T-helper 2 cell treated with Interferon-gamma antibody and Interleukin-4, amounts not matched to agents 5 μg/mL and 100 μg/mL, for 36 hours (primary cell): ENCODE data around the gene TRIM59.

Source experiments
- DNase-seq: peaks from one replicate; pipeline ENCODE4 v3.0.0; 2021; ENCODE audit warnings: low spot score
- H3K27ac Mint-ChIP-seq: one replicate; pipeline ENCODE4 v1.8.0; 2021; ENCODE audit warnings: mild to moderate bottlenecking, mixed read lengths
- H3K27me3 Mint-ChIP-seq: one replicate; pipeline ENCODE4 v1.8.0; 2021; ENCODE audit warnings: low read depth, mixed read lengths
- H3K36me3 Mint-ChIP-seq: one replicate; pipeline ENCODE4 v1.8.0; 2021; ENCODE audit warnings: low read depth, mixed read lengths
- H3K4me1 Mint-ChIP-seq: one replicate; pipeline ENCODE4 v1.8.0; 2021; ENCODE audit warnings: low read depth, mixed read lengths
- H3K4me3 Mint-ChIP-seq: one replicate; pipeline ENCODE4 v1.8.0; 2022; ENCODE audit warnings: mild to moderate bottlenecking, moderate library complexity, mixed read lengths
- H3K9me3 Mint-ChIP-seq: one replicate; pipeline ENCODE4 v1.8.0; 2021; ENCODE audit warnings: mixed read lengths

Gene TRIM59

DNA sequence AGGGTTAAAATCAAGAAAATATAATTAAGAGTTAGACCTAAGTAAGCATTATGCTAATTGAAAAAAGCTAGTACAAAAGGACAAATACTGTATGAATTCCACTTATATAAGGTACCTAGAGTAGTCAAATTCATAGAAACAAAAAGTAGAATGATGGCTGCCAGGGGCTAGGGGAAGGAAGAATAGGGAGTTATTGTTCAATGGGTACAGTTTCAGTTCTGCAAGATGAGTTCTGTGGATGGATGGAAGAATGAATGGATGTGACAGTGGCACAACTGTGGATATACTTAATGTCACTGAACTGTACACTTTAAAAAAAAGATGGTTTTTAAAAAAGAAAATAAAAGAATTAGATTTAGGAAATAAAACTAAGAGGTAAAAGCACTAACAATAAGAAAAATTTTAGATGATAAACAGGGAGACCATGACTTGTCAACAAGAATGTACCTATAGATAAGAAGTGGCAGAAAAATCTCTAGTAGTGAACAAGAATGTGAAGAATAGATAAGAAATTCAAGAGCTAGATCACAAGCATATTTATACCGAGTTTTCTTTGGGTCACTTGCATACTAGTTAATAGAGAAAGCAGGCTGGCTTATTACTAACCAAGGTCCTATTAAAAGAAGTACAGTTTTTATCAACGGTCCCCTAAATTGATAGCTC is 56.1 kb downstream of the TRIM59 start:
- H3K27ac Mint-ChIP-seq: no peak overlapping the region
- no peaks in the 10 kb centered on the region for H3K27me3 Mint-ChIP-seq
- peaks cover 1% of the 10 kb centered on the region for H3K36me3 Mint-ChIP-seq

GRCh38 chr3:160392798-160393197 is 56.8 kb downstream of the TRIM59 start:
- Mint-ChIP-seq H3K4me1 (peaks cover 22% of the 10 kb centered on the region), H3K27me3 (no peaks in the 10 kb centered on the region), H3K36me3 (peaks cover 3% of the 10 kb centered on the region), H3K27ac (no peak overlapping the region), H3K9me3 (no peaks in the 10 kb centered on the region), H3K4me3 (no peak overlapping the region)
- no peak for DNase-seq

More for the DNA sequence above, 56.1 kb downstream of the TRIM59 start:
- no peak overlapping the region for H3K4me3 Mint-ChIP-seq
- no peaks in the 10 kb centered on the region for H3K9me3 Mint-ChIP-seq
- no peak for DNase-seq
- peaks cover 27% of the 10 kb centered on the region for H3K4me1 Mint-ChIP-seq

DNA sequence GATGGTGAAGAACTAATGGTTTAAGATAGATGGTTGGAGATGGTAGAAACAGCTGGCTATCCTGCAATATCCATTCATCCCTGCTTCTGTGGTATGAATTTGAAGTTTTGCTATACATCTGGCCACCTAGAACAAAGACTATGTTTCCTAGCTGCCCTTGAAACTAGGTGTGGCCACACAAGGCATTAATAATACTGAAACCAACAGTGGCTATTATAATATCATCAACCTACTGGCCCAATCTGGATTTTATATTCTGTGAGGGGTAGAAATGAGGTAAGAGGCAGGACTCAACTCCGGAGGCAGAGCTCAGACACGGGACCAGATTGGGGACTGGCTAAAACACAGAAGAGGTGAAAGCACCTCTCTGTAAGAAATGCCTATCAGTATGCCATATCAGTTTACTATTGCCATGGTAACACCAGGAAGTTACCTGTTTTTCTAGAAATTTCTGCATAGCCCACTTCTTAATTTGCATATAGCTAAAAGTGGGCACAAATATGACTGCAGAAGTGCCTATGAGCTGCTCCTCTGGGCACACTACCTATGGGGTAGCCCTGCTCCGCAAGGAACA is 58.9 kb downstream of the TRIM59 start:
- no peak for DNase-seq
- Mint-ChIP-seq H3K4me1 (peaks cover 12% of the 10 kb centered on the region), H3K27me3 (no peaks in the 10 kb centered on the region), H3K9me3 (no peaks in the 10 kb centered on the region), H3K4me3 (no peak overlapping the region), H3K27ac (no peak overlapping the region), H3K36me3 (peaks cover 4% of the 10 kb centered on the region)
